Fibroblast of the aortic adventitia (primary cell): ENCODE data around the gene S100A5. TPM values are rescaled to one million over a fixed set of nuclear protein-coding genes. Genes with fewer than 3 reads are reported as not detected.
A peak's percentile ranks its signal among the peaks of the same experiment; 100 is the strongest.

Source experiments
- DNase-seq: peaks from one replicate; pipeline ENCODE4 v3.0.0-alpha.2; 2010; ENCODE audit warnings: low read depth
- H3K4me3 ChIP-seq: 2 replicates; pipeline ENCODE4 v1.5.1; 2011; ENCODE audit warnings: low read depth, mild to moderate bottlenecking, control low read depth, low read length, moderate library complexity
- total RNA-seq: library from RNA; depleted of rRNA; stranded (reverse); fragments of >200 nt; gene quantifications from 2 replicates; pipeline ENCODE4 v1.2.3, GENCODE V29; 2012; ENCODE audit warnings: low replicate concordance
- TF ChIP-seq, protein P1 (sequence below): IDR thresholded peaks from 2 replicates; pipeline ENCODE4 v1.5.1; 2011; ENCODE audit warnings: mild to moderate bottlenecking, low read length, control low read depth, inconsistent platforms; ENCODE audit not compliant: insufficient read depth

The S100A5 gene
- total RNA-seq, 1 donor = 0.99 TPM

DNA sequence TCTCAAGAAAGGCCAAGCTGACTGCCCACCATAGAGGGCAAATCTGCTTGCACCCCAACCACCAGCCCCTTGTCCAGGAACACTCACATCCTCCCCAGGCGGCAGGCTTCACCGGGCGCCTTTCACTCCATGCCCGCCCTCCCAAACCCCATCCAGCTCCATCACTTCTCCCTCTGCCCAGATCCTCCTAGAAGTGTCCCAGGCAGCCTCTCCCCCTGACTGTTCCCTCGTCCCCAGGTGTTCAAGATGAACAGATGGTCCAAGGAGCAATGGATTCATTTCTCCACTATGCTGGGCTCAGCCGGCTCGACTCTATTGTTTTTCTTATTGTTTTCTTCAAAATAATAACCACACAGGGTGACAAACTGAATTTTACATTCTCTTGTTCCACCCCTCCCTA, 27.1 kb downstream of the S100A5 start:
- no peak for DNase-seq
- TF ChIP-seq, protein P1, sequence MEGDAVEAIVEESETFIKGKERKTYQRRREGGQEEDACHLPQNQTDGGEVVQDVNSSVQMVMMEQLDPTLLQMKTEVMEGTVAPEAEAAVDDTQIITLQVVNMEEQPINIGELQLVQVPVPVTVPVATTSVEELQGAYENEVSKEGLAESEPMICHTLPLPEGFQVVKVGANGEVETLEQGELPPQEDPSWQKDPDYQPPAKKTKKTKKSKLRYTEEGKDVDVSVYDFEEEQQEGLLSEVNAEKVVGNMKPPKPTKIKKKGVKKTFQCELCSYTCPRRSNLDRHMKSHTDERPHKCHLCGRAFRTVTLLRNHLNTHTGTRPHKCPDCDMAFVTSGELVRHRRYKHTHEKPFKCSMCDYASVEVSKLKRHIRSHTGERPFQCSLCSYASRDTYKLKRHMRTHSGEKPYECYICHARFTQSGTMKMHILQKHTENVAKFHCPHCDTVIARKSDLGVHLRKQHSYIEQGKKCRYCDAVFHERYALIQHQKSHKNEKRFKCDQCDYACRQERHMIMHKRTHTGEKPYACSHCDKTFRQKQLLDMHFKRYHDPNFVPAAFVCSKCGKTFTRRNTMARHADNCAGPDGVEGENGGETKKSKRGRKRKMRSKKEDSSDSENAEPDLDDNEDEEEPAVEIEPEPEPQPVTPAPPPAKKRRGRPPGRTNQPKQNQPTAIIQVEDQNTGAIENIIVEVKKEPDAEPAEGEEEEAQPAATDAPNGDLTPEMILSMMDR = no peak
- H3K4me3 ChIP-seq = no peak overlapping the region

DNA sequence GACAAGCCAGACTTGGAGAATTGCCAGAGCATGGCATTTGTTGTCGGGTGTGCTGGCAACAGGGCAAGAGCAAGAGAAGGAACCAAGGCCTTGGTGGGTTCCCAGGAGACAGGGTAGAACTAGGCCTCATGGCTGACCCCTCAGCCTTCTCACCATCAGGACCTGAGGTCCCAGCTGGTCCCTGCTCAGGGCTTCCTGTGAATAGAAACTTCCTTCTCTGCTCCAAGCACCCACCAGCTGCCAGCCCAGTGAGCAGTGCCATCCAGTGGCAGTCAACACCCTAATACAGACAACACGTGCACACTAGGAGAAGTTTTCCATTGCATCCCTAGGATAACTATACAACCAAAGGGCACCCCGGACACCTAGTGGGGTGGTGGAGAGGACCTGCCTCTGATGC, 27.7 kb downstream of the S100A5 start:
- TF ChIP-seq, protein P1 = no peak

DNA sequence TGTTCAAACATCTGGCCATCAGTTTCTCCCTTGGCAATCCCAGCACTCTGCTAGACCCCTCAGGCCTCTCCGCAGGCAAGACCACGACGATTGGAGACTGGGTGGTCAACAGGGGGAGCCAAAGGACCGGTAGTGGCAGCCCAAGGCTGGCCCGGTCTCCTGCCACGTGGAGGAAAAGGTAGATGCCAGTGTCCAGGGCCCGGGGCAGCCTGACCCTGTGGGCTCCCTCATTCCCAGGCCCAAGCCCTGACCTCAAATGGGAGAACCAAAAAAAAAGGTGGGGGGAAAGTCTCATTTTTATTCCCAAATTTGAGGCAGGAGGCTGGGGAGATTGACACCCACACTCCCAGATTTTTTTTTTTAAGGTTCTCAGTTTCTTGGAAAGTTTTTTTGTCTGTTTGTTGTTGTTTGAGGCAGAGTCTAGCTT, 29.7 kb downstream of the S100A5 start:
- TF ChIP-seq, protein P1 = peak; percentile 96
- DNase-seq = peak; percentile 84
- no peak overlapping the region for H3K4me3 ChIP-seq

More for the DNA sequence above, 27.7 kb downstream of the S100A5 start:
- DNase-seq = no peak
- H3K4me3 ChIP-seq = no peak overlapping the region

DNA sequence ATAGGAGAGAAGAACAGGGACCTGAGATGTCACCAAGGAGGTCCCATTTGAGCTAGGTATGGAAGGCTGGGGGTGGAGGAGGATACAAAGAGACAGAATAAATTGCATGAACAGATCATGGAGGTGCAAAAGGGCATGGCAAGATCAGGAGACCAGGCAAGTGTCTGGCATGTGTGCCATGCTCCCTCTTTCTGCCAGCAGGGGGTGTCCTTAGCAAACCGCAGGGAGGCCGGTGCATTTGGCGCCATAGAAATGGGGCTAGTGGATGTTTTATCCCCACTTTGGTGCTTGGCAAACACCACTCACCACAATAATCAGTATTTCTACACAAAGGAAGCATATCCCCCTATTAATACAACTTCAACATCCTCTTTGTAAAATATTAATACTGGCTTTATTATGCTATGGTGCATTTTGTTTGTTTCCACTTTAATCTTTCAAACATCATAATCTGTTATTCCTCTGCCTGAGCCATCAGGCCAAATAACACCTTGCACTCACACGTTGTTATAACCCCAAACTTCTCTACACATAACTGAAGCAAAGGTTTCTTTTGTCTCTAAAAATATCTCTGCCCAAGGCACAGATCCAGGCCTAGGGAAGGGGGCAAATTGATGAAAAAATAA, 30.9 kb downstream of the S100A5 start:
- DNase-seq = no peak
- TF ChIP-seq, protein P1 = peak; percentile 66
- no peak overlapping the region for H3K4me3 ChIP-seq

DNA sequence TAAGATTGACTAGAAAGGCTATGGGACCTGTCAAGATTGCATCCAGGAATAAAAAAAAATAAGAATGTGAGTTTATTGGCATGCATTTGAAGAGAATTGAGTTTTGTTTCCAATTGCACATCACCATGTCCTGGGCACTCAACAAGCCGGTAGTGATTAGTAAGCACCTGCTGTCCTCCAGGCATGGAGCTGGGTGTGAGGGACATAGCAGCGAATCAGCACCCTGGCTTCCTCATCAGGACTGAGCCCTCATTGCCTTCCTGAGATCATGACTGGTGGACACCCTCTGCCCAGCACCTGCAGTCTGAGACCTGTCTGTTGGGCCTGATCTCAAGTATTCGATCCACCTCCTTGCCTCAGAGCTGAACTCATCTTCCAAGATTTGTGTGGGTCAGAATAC, 31.7 kb downstream of the S100A5 start:
- TF ChIP-seq, protein P1 = no peak
- no peak overlapping the region for H3K4me3 ChIP-seq
- DNase-seq = no peak

DNA sequence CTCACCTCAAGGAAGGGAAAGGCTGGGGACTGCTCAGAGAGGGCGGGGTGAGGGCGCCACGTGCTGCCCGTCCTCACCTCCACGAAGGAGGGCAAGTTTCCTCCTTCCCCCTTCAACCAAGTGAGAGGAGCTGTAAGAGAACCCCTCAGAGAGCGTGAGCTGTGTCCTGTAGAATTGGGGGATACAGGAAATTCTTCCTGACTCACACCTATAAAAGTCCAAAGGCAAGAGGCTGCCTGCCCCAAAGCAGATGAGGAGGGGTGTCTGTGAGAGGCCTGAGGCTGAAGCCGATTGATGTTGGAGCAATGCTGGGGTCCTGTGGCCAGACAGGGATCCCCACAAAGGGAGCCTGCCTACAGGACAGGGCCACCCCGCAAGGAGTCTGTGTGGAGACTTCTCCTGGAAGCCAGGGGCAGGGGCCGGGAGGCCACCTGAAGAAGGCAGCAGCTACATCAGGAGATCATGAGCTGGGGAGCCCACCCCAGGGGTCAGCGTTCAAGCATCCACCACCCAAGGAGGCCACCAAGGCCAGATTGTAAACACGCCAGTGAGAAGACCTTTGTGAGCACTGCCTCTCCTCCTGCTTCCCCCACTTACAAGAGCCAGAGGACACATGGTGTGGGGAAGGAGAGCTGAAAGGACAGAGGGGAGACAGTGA, 32.7 kb downstream of the S100A5 start:
- TF ChIP-seq, protein P1 = no peak
- H3K4me3 ChIP-seq = no peak overlapping the region
- DNase-seq = no peak
